ENCODE measurements around the gene SRSF8. TPM values are rescaled to one million over a fixed set of nuclear protein-coding genes. Genes with fewer than 3 reads are reported as not detected.

The SRSF8 gene
- total RNA-seq, 1 donor from 2014 or later: 40.4 TPM

GRCh38 chr11:95098826-95099225 lies 32.1 kb downstream of the SRSF8 start:
- no peak overlapping the region for H3K4me3 Mint-ChIP-seq
- no peak overlapping the region for H3K27ac Mint-ChIP-seq (ENCODE audit: unreplicated experiment)
- H3K4me1 Mint-ChIP-seq: peaks cover 14% of the 10 kb centered on the region
- H3K9me3 Mint-ChIP-seq: peaks cover 2% of the 10 kb centered on the region
- no peak for TF ChIP-seq CTCF (conservative IDR thresholded peaks at IDR 0.05)
- H3K36me3 Mint-ChIP-seq (ENCODE audit: low read depth): peaks cover 2% of the 10 kb centered on the region
- no peak for DNase-seq (ENCODE audit: low read depth, low spot score)
- H3K27me3 Mint-ChIP-seq (ENCODE audit: low read depth): no peaks in the 10 kb centered on the region

DNA sequence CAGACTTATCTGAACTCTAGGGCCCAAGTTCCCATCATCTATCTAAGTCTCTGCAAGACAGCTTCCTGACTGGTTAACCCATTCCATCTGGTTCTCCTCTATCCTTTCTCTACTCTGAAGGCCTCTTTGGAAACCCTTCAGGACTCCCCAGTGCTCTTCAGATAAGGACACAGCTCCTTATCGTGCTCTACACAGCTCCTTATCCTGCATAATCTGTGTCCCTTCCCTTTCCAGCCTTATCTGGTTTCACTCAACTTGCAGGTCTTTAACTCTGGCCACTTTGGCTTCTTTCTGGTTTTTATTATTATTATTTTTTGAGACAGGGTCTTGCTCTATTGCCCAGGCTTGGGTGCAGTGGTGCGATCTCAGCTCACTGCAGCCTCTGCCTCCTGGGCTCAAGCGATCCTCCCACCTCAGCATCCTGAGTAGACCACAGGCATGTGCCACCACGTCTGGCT lies 33.5 kb downstream of the SRSF8 start:
- Mint-ChIP-seq H3K9me3 (peaks cover 2% of the 10 kb centered on the region), H3K36me3 (ENCODE audit: low read depth) (peaks cover 2% of the 10 kb centered on the region), H3K27me3 (ENCODE audit: low read depth) (no peaks in the 10 kb centered on the region), H3K4me3 (no peak overlapping the region), H3K27ac (ENCODE audit: unreplicated experiment) (no peak overlapping the region), H3K4me1 (peaks cover 14% of the 10 kb centered on the region)
- no peak for DNase-seq (ENCODE audit: low read depth, low spot score)
- no peak for TF ChIP-seq CTCF (conservative IDR thresholded peaks at IDR 0.05)

GRCh38 chr11:95100856-95101507 lies 34.3 kb downstream of the SRSF8 start:
- Mint-ChIP-seq H3K27me3 (ENCODE audit: low read depth) (no peaks in the 10 kb centered on the region), H3K4me3 (no peak overlapping the region), H3K36me3 (ENCODE audit: low read depth) (peaks cover 2% of the 10 kb centered on the region), H3K9me3 (peaks cover 2% of the 10 kb centered on the region), H3K4me1 (peaks cover 13% of the 10 kb centered on the region), H3K27ac (ENCODE audit: unreplicated experiment) (no peak overlapping the region)
- no peak for DNase-seq (ENCODE audit: low read depth, low spot score)
- no peak for TF ChIP-seq CTCF (conservative IDR thresholded peaks at IDR 0.05)

GRCh38 chr11:95101935-95102334 lies 35.2 kb downstream of the SRSF8 start:
- DNase-seq (ENCODE audit: low read depth, low spot score): no peak
- no peak overlapping the region for H3K4me3 Mint-ChIP-seq
- TF ChIP-seq CTCF (conservative IDR thresholded peaks at IDR 0.05): no peak
- H3K36me3 Mint-ChIP-seq (ENCODE audit: low read depth): peaks cover 2% of the 10 kb centered on the region
- peaks cover 8% of the 10 kb centered on the region for H3K4me1 Mint-ChIP-seq
- no peaks in the 10 kb centered on the region for H3K27me3 Mint-ChIP-seq (ENCODE audit: low read depth)
- peaks cover 2% of the 10 kb centered on the region for H3K9me3 Mint-ChIP-seq
- no peak overlapping the region for H3K27ac Mint-ChIP-seq (ENCODE audit: unreplicated experiment)

DNA sequence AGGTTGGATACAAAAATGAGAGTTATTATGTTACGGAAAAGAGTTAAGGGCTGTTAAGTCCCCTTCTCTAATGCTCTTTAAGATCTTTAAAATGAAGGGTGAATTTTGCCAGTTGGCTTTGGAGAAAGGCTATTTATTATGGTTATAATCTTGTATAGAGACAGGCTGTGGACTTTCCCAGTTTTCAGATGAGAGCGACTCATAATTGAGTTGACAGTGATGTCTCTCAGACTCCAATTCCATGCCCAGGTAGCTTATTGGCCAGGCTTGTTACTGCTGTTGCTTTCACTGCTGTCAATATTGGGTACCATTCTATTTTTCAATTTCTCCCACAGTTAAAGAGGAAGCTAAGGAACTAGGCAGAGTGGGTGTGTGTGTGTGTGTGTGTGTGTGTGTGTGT lies 36.0 kb downstream of the SRSF8 start:
- Mint-ChIP-seq H3K9me3 (peaks cover 2% of the 10 kb centered on the region), H3K36me3 (ENCODE audit: low read depth) (no peaks in the 10 kb centered on the region), H3K4me3 (no peak overlapping the region)

More for the DNA sequence above, 36.0 kb downstream of the SRSF8 start:
- no peaks in the 10 kb centered on the region for H3K27me3 Mint-ChIP-seq (ENCODE audit: low read depth)
- H3K27ac Mint-ChIP-seq (ENCODE audit: unreplicated experiment): no peak overlapping the region
- DNase-seq (ENCODE audit: low read depth, low spot score): no peak
- H3K4me1 Mint-ChIP-seq: peaks cover 7% of the 10 kb centered on the region
- TF ChIP-seq CTCF (conservative IDR thresholded peaks at IDR 0.05): no peak

Measured in neural crest cell (in vitro differentiated cells).